ENCODE measurements around the gene CYB561A3.
A peak's percentile ranks its signal among the peaks of the same experiment; 100 is the strongest.
"Not testable (repeated sequence)": the region's sequence is repeated elsewhere in the genome, so short reads cannot be mapped to it uniquely, and the experiment has no call there.

Gene CYB561A3

GRCh38 chr11:61361741-61362541 lies at the start of gene CYB561A3, which contains the start of gene TMEM138:
CYB561A3 (minus strand) TSS chr11:61361882; CDS start chr11:61356713, 5,169 bp downstream.
TMEM138 (plus strand) TSS chr11:61362374; CDS start chr11:61364391, 2,017 bp downstream.
- peak; percentile 95 for DNase-seq

GRCh38 chr11:61406991-61407728 lies 45.5 kb upstream of the CYB561A3 start:
- DNase-seq: no peak

DNA sequence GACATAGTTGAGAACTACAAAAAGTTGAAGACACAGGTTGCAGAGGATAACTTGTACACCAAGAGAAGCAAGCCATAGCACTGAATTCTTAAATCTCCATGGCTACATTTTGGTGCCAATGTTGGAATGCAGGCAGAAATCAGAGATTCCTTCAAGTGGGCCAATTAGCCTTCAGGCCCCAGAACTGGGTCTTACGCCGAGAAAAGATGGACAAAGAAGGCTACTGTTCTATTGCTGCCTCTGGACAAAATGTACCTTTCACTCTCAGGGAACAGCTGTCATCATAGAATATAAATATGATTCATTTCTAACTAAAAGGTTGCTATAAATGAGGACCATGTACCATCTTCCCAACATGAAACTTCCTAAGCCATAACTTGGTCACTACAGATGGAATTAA lies 44.4 kb upstream of the CYB561A3 start:
- no peak for DNase-seq

DNA sequence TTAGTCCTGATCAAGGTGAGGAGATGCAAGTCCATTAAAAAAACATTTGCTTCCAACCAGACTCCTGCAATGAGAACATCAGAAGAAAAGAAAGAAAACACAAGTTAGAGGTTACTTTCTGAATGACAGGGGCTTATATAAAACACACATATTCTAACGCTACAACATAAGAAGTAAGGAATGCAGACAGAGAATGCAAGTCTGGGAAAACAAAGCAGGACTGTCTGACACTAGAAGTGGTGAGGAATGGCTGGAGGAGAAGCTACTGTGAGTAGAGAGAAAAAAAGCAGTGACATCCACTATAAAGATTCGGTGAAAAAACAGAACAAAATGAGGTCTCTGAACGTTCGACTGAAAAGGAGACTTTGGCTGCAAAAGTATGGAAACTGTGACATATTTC lies 43.0 kb upstream of the CYB561A3 start:
- DNase-seq: no peak

GRCh38 chr11:61404103-61404502 lies 42.4 kb upstream of the CYB561A3 start:
- DNase-seq: no peak

DNA sequence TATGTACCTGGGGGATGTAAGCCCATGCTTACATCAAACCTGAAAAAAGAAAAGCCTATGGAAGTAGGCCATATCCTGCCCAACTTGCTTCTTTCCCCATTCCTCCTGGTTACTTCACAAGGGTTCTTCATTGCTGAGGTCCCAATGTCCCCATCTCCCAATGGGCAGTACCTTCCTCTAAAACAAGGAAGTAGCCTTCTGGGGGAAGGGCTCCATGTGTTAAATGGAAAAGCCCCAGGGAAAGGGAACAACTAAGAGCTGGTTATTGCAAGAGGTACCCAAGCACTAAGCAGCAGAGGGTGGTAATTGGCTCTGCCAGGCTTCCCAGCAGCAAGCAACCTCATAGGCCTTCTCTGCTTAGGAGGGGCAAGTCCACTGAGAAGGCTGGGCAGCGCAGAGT lies 42.0 kb upstream of the CYB561A3 start:
- DNase-seq: no peak

GRCh38 chr11:61401573-61401972 lies 39.9 kb upstream of the CYB561A3 start:
- DNase-seq: no peak

DNA sequence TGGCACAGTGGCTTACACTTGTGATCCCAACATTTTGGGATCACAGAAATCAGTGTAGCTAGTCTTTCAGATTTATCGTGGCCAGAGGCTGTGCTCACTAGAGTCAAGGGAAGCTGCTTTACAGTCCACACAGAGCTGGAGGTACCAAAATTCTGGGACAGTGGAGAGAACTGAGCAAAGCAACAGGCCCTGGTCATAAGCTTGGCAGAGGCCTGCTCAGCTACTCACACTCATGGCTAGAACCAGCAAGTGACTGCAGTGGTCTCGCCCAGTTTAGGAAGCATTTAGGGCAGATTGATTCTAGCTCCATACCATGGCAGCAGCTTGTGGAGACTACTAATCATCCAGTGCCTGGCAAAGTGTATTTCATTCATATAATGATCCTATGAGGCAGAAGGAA lies 39.5 kb upstream of the CYB561A3 start:
- DNase-seq: no peak

GRCh38 chr11:61392981-61393595 lies 31.4 kb upstream of the CYB561A3 start:
- peak; percentile 43 for DNase-seq

DNA sequence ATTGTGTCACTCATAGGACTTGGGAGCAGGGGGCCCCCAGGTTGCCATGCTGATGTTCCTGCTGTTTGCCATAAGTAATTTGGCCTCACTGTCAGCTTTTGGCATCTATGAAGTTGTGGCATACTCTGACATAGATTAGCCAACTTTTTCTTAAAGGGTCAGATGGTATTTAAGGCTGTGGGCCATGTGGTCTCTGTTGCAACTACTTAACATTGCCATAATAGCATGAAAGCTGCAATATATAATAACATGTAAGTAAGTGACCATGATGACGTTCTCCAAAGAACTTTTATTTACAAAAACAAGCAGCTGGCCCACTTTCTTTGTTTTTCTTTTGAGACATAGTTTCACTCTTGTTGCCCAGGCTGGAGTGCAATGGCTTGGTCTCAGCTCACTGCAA lies 28.5 kb upstream of the CYB561A3 start:
- no peak for DNase-seq

- peak; percentile 29 for DNase-seq
These were observed 22.9 kb upstream of the CYB561A3 start for GRCh38 chr11:61384271-61385242.

DNA sequence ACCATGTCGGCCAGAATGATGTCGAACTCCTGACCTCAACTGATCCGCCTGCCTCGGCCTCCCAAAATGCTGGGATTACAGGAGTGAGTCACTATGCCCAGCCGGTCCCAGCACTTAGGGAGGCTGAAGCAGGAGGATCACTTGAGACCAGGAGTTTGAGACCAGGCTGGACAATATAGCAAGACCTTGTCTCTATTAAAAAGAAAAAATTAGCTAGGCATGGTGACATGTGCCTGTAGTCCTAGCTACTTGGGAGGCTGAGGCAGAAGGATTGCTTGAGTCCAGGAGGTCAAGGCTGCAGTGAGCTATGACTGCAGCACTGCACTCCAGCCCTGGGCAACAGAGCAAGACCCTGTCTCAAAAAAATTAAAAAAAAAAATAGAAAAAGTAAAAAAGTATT lies 22.2 kb upstream of the CYB561A3 start:
- DNase-seq: not testable (repeated sequence)

- DNase-seq: no peak
These were observed 19.2 kb upstream of the CYB561A3 start for GRCh38 chr11:61380884-61381283.

GRCh38 chr11:61378713-61379313 lies 17.1 kb upstream of the CYB561A3 start:
- DNase-seq: no peak

DNA sequence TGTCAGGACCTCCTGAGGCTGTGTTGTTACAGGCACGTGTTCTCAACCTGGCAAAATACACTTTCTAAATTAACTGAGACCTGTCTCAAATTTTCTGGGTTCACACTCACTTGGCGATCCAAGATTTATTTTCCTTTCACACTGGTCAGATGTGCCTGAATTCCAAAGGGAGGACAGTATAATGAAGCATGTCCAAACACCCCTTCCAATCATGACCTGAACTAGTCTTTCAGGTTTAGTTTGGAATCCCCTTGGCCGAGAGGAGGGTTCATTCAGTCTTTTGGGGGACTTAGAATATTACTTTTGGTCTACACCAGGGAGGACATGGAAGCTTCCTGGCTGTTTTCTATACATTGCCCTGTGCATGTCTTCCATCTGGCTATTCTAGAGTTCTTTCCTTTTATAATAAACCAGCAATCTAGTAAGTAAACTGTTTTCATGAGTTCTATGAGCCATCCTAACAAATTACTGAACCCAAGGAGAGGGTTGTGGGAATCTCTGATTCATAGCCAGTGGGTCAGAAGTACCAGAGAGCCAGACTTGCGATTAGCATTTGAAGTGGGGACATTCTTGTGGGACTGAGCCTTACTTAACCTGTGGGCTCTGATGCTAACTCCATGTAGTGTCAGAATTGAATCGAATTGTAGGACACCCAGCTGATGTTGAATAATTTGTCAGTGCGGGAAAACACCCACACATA lies 15.9 kb upstream of the CYB561A3 start:
- DNase-seq: no peak

DNA sequence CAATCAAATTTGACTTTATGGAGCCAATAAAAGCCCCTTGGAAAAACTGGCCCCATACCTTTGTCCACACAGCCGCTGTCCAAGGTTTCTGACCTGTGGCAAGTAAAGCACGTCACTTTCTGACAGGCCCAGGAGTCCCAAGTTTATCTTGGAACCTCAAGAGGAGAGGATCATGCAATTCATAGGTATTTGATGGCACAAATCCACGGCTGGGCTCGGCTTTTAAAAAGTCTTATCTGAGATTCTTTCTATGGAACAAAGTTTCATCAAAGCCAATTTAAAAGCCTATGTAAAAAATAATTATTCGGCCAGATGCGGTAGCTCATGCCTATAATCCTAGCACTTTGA lies 14.1 kb upstream of the CYB561A3 start:
- DNase-seq: no peak

DNA sequence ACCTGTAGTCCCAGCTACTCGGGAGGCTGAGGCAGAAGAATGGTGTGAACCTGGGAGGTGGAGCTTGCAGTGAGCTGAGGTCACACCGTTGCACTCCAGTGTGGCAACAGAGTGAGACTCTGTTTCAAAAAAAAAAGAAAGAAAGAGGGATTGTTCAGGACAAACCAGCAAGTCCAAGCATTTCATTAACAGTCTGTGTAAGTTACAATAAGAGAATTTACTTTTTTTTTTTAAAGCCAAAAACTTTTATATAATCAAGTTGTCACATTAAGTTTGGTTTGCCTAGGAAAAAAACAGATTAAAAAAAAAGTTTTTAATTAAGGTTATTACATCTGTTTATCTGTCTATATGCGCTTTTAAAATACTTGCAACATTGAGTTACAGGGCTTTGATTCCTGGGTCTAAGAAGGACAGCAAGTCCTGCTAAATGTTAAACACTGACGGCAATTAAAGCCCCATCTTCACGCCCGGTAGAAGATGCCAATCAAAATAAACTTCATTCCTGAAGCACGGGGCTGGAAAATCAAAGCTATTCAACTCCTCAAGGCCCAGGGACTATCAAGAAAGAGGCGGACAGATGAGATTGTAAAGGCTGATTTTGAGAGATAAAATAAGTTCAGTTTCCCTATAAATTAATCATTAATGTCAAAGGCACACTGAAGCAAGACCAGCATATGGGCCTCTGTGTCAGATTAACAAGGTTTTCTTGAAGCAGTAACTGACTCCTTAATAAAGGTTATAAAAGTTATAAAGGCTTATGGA lies 11.2 kb upstream of the CYB561A3 start:
- DNase-seq: no peak

- DNase-seq: no peak
These were observed 8.8 kb upstream of the CYB561A3 start for GRCh38 chr11:61370349-61371005.

DNA sequence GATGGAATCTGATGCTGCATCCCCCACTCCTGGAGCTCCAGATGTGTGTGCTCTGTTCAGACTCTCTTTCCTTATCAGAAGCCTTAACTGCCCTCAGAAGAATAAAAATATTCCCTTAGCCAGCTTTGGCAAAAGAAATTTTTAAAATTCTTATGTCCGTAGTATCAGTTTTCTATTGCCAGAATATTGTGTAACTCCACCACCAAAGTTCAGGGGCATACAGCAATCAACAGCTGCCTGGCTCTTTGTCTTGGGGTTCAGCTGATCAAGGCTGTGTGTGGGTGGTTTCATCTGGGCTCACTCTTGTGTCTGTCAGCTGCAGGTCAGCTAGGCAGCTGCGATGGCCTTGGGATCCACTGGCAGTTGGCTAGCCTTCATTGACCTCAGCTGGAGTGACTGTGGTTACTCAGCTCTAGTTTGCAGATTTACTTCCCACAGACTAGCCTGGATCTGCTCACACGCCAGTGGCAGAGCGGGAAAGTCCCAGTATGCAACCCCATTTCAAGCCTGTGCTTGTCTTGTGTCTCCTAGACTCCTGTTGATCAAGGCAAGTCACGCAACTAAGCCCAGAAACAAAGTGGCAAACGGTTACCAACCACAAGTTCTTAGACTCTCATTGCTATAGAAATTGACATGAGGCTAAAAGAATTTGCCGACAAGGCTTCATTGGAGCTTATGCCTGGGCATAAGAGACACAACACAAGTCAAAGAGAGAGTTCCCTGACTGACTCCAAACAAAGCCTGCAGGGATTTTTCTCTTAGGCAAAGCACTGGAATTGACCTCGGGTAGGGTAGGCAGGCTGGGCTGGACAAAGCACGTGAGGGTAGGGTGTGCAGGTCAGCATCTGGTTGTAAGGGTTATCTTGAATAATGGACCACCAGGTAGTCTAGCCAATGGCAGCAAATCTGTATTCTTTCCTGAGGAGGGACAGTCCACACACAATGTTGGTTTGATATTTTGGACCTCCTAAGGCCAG lies 8.0 kb upstream of the CYB561A3 start:
- DNase-seq: no peak

Measured in 8988T (cell line).